Body of pancreas (tissue), 4 donors: Measurements from ENCODE around the gene MPHOSPH9. TPM values are rescaled to one million over a fixed set of nuclear protein-coding genes. Genes with fewer than 3 reads are reported as not detected.
"Not testable (repeated sequence)": the region's sequence is repeated elsewhere in the genome, so short reads cannot be mapped to it uniquely, and the experiment has no call there.

Source experiments
- ATAC-seq: fragments of 150-250 bp; one replicate; pipeline ENCODE4 v1.9.1; 2016
- DNase-seq, 4 donors: peaks; one replicate each; pipeline ENCODE4 v3.0.0-alpha.2; 2019
- H3K27ac ChIP-seq, 4 donors: fragments of 200-600 bp; sonication (generic); 1 replicate in 3 of 4; 2 replicates in 1 of 4; pipeline versions ENCODE4 v1.5.1 to v1.6.1; 2016 to 2019; ENCODE audit warnings: mild to moderate bottlenecking in 1 of 4, mixed read lengths in 1 of 4, moderate library complexity in 1 of 4
- H3K27me3 ChIP-seq, 2 donors: fragments of 200-600 bp; sonication (generic); one replicate each; pipeline ENCODE4 v1.6.0; 2016; ENCODE audit warnings: mild to moderate bottlenecking in 1 of 2
- H3K36me3 ChIP-seq, 2 donors: fragments of 200-600 bp; sonication (generic); replicated peaks in 1 of 2; 2 replicates each; pipeline ENCODE4 v1.5.1; 2016; ENCODE audit warnings: low read depth in 2 of 2; ENCODE audit not compliant: insufficient read depth in 1 of 2
- H3K4me1 ChIP-seq: fragments of 200-600 bp; sonication (generic); one replicate; pipeline ENCODE4 v1.6.0; 2016
- H3K4me3 ChIP-seq, 2 donors: fragments of 200-600 bp; sonication (generic); 1 replicate in 1 of 2; 2 replicates in 1 of 2; pipeline ENCODE4 v1.5.1; 2016 to 2019
- H3K9me3 ChIP-seq, 3 donors: fragments of 200-600 bp; sonication (generic); 1 replicate in 2 of 3; 2 replicates in 1 of 3; pipeline ENCODE4 v1.5.1; 2016
- CTCF ChIP-seq, 7 experiments: fragments of 450-650 bp in 4 of 7; fragments of 200-600 bp in 3 of 7; sonication (generic) in 3 of 7; IDR thresholded peaks; one replicate each; pipeline ENCODE4 v1.5.1; 2016 to 2019; ENCODE audit warnings: antibody characterized with exemption in 7 of 7
- POLR2A ChIP-seq, 3 donors: fragments of 450-650 bp; IDR thresholded peaks; one replicate each; pipeline ENCODE4 v1.6.1; 2016; ENCODE audit warnings: antibody characterized with exemption in 3 of 3, mild to moderate bottlenecking in 2 of 3
- WGBS, 2 donors: methylation state at CpG; one replicate each; pipeline ENCODE4 v1.1.5; 2017; 5-methylcytosine and 5-hydroxymethylcytosine counted together
- intact Hi-C: fragments of 100-400 bp; cut with DNase I; formaldehyde crosslinking; loops from one replicate; pipeline ENCODE4 v1.15.1; 2023
- total RNA-seq, 2 donors: library from RNA; depleted of rRNA; stranded (reverse); fragments of >200 nt; gene quantifications; one replicate each; pipeline ENCODE4 v1.1.0, GENCODE V29; 2016

The MPHOSPH9 gene
- total RNA-seq, 2 donors from 2014 or later, result 13.5 to 42.5 TPM

GRCh38 chr12:123253641-123254459 is 20.9 kb upstream of the MPHOSPH9 start:
- H3K9me3 ChIP-seq, result no peaks in the 10 kb centered on the region
- WGBS, 2 donors, result 81 to 84% methylated on average over 20 to 23 of the region's 24 CpGs
- DNase-seq (no peak), ATAC-seq (no peak)
- intact Hi-C loops, result no loop called here
- H3K36me3 ChIP-seq, result peaks cover 5 to 16% of the 10 kb centered on the region in 2 donors
- peaks cover 19% of the 10 kb centered on the region for H3K4me1 ChIP-seq
- no peak overlapping the region for H3K27ac ChIP-seq
- no peaks in the 10 kb centered on the region for H3K27me3 ChIP-seq
- TF ChIP-seq CTCF (IDR thresholded peaks at IDR 0.05) (no peak), POLR2A (IDR thresholded peaks at IDR 0.05) (no peak)
- H3K4me3 ChIP-seq, result no peak overlapping the region

GRCh38 chr12:123252365-123252764 is 19.4 kb upstream of the MPHOSPH9 start:
- not testable (repeated sequence) for H3K27ac ChIP-seq
- WGBS, 2 donors, result 63 to 70% methylated on average over 8 to 9 of the region's 9 CpGs

GRCh38 chr12:123251403-123252076 is 18.6 kb upstream of the MPHOSPH9 start:
- ATAC-seq (no peak), DNase-seq (no peak)
- H3K27ac ChIP-seq, result peak overlapping the region; percentile 47 to 81 (median 64)
- WGBS, 2 donors, result 90 to 93% methylated on average over 5 to 8 of the region's 8 CpGs
- no peaks in the 10 kb centered on the region for H3K9me3 ChIP-seq
- H3K4me1 ChIP-seq, result peaks cover 19% of the 10 kb centered on the region
- H3K36me3 ChIP-seq, result peaks cover 5 to 15% of the 10 kb centered on the region in 2 donors
- H3K4me3 ChIP-seq, result no peak overlapping the region
- no peak for TF ChIP-seq CTCF (IDR thresholded peaks at IDR 0.05)
- no peak for TF ChIP-seq POLR2A (IDR thresholded peaks at IDR 0.05)
- intact Hi-C loops, result no loop called here
- no peaks in the 10 kb centered on the region for H3K27me3 ChIP-seq

More at GRCh38 chr12:123252365-123252764, 19.4 kb upstream of the MPHOSPH9 start:
- H3K4me3 ChIP-seq, intact Hi-C loops, H3K9me3 ChIP-seq, ATAC-seq, H3K27me3 ChIP-seq: not testable (repeated sequence)
- DNase-seq, result peak in 1 of 4 donors; percentile 25
- H3K36me3 ChIP-seq, result peaks cover 5 to 15% of the 10 kb centered on the region in 2 donors
- H3K4me1 ChIP-seq, result peaks cover 19% of the 10 kb centered on the region

GRCh38 chr12:123250471-123251383 is 17.8 kb upstream of the MPHOSPH9 start:
- TF ChIP-seq CTCF (IDR thresholded peaks at IDR 0.05), result no peak
- TF ChIP-seq POLR2A (IDR thresholded peaks at IDR 0.05), result no peak
- DNase-seq (peak; percentile 71 to 87 (median 82)), ATAC-seq (peak; percentile 76)
- H3K4me1 ChIP-seq, result peaks cover 19% of the 10 kb centered on the region
- H3K27ac ChIP-seq, result peak overlapping the region; percentile 47 to 81 (median 64)
- H3K27me3 ChIP-seq, result no peaks in the 10 kb centered on the region
- 49 to 51% methylated on average over 8 to 13 of the region's 13 CpGs for WGBS, 2 donors
- H3K36me3 ChIP-seq, result peaks cover 5 to 12% of the 10 kb centered on the region in 2 donors
- no peak overlapping the region for H3K4me3 ChIP-seq
- H3K9me3 ChIP-seq, result no peaks in the 10 kb centered on the region
- intact Hi-C loops, result no loop called here

GRCh38 chr12:123248996-123249741 is 16.2 kb upstream of the MPHOSPH9 start:
- H3K9me3 ChIP-seq, H3K4me3 ChIP-seq, H3K36me3 ChIP-seq, ATAC-seq, DNase-seq, intact Hi-C loops, H3K27me3 ChIP-seq, H3K27ac ChIP-seq: not testable (repeated sequence)
- H3K4me1 ChIP-seq, result peaks cover 19% of the 10 kb centered on the region
- WGBS, 2 donors, result 99 to 100% methylated on average over 9 to 15 of the region's 26 CpGs

GRCh38 chr12:123248129-123248528 is 15.2 kb upstream of the MPHOSPH9 start:
- 94 to 95% methylated on average over 2 of the region's 2 CpGs for WGBS, 2 donors
- H3K27me3 ChIP-seq, intact Hi-C loops, DNase-seq, H3K36me3 ChIP-seq, ATAC-seq, H3K27ac ChIP-seq, H3K9me3 ChIP-seq, H3K4me3 ChIP-seq: not testable (repeated sequence)
- H3K4me1 ChIP-seq, result peaks cover 19% of the 10 kb centered on the region
